Stomach (tissue), 9 donors: ENCODE data around the gene GLG1. TPM values are rescaled to one million over a fixed set of nuclear protein-coding genes. Genes with fewer than 3 reads are reported as not detected.

ENCODE experiments used
- DNase-seq, 2 donors: peaks; one replicate each; pipeline versions ENCODE4 v3.0.0 to v3.0.0-alpha.2; 2013 to 2019
- H3K27ac ChIP-seq, 5 donors: fragments of 200-600 bp in 4 of 5; sonication (generic) in 4 of 5; one replicate each; pipeline ENCODE4 v1.5.1; 2013 to 2019; ENCODE audit warnings: mild to moderate bottlenecking in 1 of 5, moderate library complexity in 1 of 5
- H3K27me3 ChIP-seq, 3 donors: fragments of 200-600 bp; sonication (generic); one replicate each; pipeline ENCODE4 v1.5.1; 2017 to 2019; ENCODE audit warnings: mixed run types in 1 of 3
- H3K36me3 ChIP-seq, 4 donors: fragments of 200-600 bp; sonication (generic); 1 replicate in 3 of 4; 2 replicates in 1 of 4; pipeline ENCODE4 v1.5.1; 2016 to 2019
- H3K4me1 ChIP-seq, 4 donors: fragments of 200-600 bp; sonication (generic); one replicate each; pipeline ENCODE4 v1.5.1; 2016 to 2019
- H3K4me3 ChIP-seq, 4 donors: fragments of 200-600 bp; sonication (generic) in 3 of 4; one replicate each; pipeline ENCODE4 v1.5.1; 2016 to 2019; ENCODE audit warnings: mild to moderate bottlenecking in 1 of 4
- H3K9me3 ChIP-seq, 4 donors: fragments of 200-600 bp; sonication (generic); one replicate each; pipeline ENCODE4 v1.5.1; 2016 to 2019
- CTCF ChIP-seq, 7 experiments: fragments of 450-650 bp in 4 of 7; fragments of 200-600 bp in 3 of 7; sonication (generic) in 3 of 7; IDR thresholded peaks; one replicate each; pipeline ENCODE4 v1.5.1; 2016 to 2019; ENCODE audit warnings: antibody characterized with exemption in 7 of 7, control low read depth in 2 of 7, mild to moderate bottlenecking in 1 of 7
- EP300 ChIP-seq: sonication (generic); formaldehyde crosslinking; IDR thresholded peaks from one replicate; pipeline ENCODE4 v1.6.1; 2017; ENCODE audit warnings: antibody characterized with exemption
- POLR2A ChIP-seq, 4 donors: fragments of 450-650 bp; IDR thresholded peaks; one replicate each; pipeline ENCODE4 v1.6.1; 2016; ENCODE audit warnings: antibody characterized with exemption in 4 of 4, control low read depth in 2 of 4, mild to moderate bottlenecking in 1 of 4, moderate library complexity in 1 of 4
- POLR2AphosphoS5 ChIP-seq, 3 donors: sonication (generic); formaldehyde crosslinking; IDR thresholded peaks; one replicate each; pipeline ENCODE4 v1.6.1; 2016; ENCODE audit warnings: antibody characterized with exemption in 3 of 3
- WGBS, 5 donors: extraction: QIAGEN DNeasy Blood & Tissue Kit in 3 of 5; methylation state at CpG; one replicate each; pipeline versions ENCODE4 v1.1.5 to v1.1.7; 2013 to 2018; 5-methylcytosine and 5-hydroxymethylcytosine counted together
- intact Hi-C: fragments of 100-400 bp; cut with DNase I; formaldehyde crosslinking; loops from one replicate; pipeline ENCODE4 v1.15.1; 2023; ENCODE audit warnings: low total_unique reads
- polyA plus RNA-seq, 3 donors: library from polyadenylated mRNA; stranded (reverse); fragments of 200-250 nt; gene quantifications; one replicate each; pipeline ENCODE4 v1.2.3, GENCODE V29; 2013
- total RNA-seq, 5 donors: library from RNA; depleted of rRNA; stranded (reverse); fragments of >200 nt; gene quantifications; one replicate each; pipeline versions ENCODE4 v1.1.0 to v1.2.3, GENCODE V29; 2014 to 2016
- donor health status: healthy with polysubstance abuse.
- donor health status: Bipolar disorder and iron deficiency.
- donor health status: healthy.

The GLG1 gene
- total and polyA plus RNA-seq, 8 donors, result 7.6 to 151 (median 46.3) TPM

GRCh38 chr16:74567901-74568300 lies 39.0 kb downstream of the GLG1 start:
- no peak for DNase-seq
- H3K36me3 ChIP-seq, result no peaks in the 10 kb centered on the region
- intact Hi-C loops, result no loop called here
- no peaks in the 10 kb centered on the region for H3K27me3 ChIP-seq
- no peak overlapping the region for H3K27ac ChIP-seq
- H3K9me3 ChIP-seq, result no peaks in the 10 kb centered on the region
- no peak for TF ChIP-seq CTCF (IDR thresholded peaks at IDR 0.05)
- no peak for TF ChIP-seq EP300
- no peak for TF ChIP-seq POLR2A (IDR thresholded peaks at IDR 0.05)
- no peak for TF ChIP-seq POLR2AphosphoS5 (IDR thresholded peaks at IDR 0.05)
- 88 to 94% (median 93%) methylated on average over 2 of the region's 2 CpGs for WGBS, 5 donors
- peaks cover 9 to 61% (median 38%) of the 10 kb centered on the region in 4 donors for H3K4me1 ChIP-seq
- no peak overlapping the region for H3K4me3 ChIP-seq

GRCh38 chr16:74565378-74565777 lies 41.5 kb downstream of the GLG1 start:
- peaks cover under 1 to 49% (median 32%) of the 10 kb centered on the region in 4 donors for H3K4me1 ChIP-seq
- DNase-seq, result no peak
- intact Hi-C loops, result no loop called here
- H3K4me3 ChIP-seq, result no peak overlapping the region
- WGBS, 5 donors, result 85 to 97% (median 96%) methylated on average over 5 of the region's 5 CpGs
- H3K27me3 ChIP-seq, result no peaks in the 10 kb centered on the region
- H3K27ac ChIP-seq, result no peak overlapping the region
- no peaks in the 10 kb centered on the region for H3K36me3 ChIP-seq
- TF ChIP-seq CTCF (IDR thresholded peaks at IDR 0.05) (no peak), EP300 (no peak), POLR2A (IDR thresholded peaks at IDR 0.05) (no peak), POLR2AphosphoS5 (IDR thresholded peaks at IDR 0.05) (no peak)
- H3K9me3 ChIP-seq, result no peaks in the 10 kb centered on the region

GRCh38 chr16:74564451-74564984 lies 42.4 kb downstream of the GLG1 start:
- WGBS, 5 donors, result 88 to 100% (median 100%) methylated on average over 1 of the region's 1 CpG
- no peaks in the 10 kb centered on the region for H3K36me3 ChIP-seq
- no peak for DNase-seq
- no peak overlapping the region for H3K4me3 ChIP-seq
- H3K4me1 ChIP-seq, result peaks cover 0 to 42% (median 29%) of the 10 kb centered on the region in 4 donors
- H3K27ac ChIP-seq, result no peak overlapping the region
- intact Hi-C loops, result no loop called here
- H3K27me3 ChIP-seq, result no peaks in the 10 kb centered on the region
- no peaks in the 10 kb centered on the region for H3K9me3 ChIP-seq
- TF ChIP-seq CTCF (IDR thresholded peaks at IDR 0.05), result no peak
- no peak for TF ChIP-seq POLR2AphosphoS5 (IDR thresholded peaks at IDR 0.05)
- TF ChIP-seq POLR2A (IDR thresholded peaks at IDR 0.05), result no peak
- TF ChIP-seq EP300, result no peak

GRCh38 chr16:74563828-74564263 lies 43.1 kb downstream of the GLG1 start:
- intact Hi-C loops, result no loop called here
- TF ChIP-seq POLR2A (IDR thresholded peaks at IDR 0.05), result no peak
- TF ChIP-seq POLR2AphosphoS5 (IDR thresholded peaks at IDR 0.05), result no peak
- no peak for TF ChIP-seq EP300
- TF ChIP-seq CTCF (IDR thresholded peaks at IDR 0.05), result no peak
- DNase-seq, result peak; percentile 15 to 33
- Histone ChIP-seq H3K27me3 (no peaks in the 10 kb centered on the region), H3K27ac (no peak overlapping the region), H3K4me1 (peaks cover 0 to 35% (median 24%) of the 10 kb centered on the region in 4 donors), H3K4me3 (no peak overlapping the region), H3K36me3 (no peaks in the 10 kb centered on the region), H3K9me3 (no peaks in the 10 kb centered on the region)
- WGBS, 5 donors, result 84 to 90% (median 84%) methylated on average over 7 of the region's 7 CpGs
